Measurements from ENCODE around the gene DEFB112.

Gene DEFB112

GRCh38 chr6:50049829-50050228 lies at the start of gene DEFB112:
Gene DEFB112 (minus strand): TSS chr6:50049929. CDS start chr6:50049869, 60 bp downstream.
- no peak for DNase-seq (ENCODE audit: low read depth)

GRCh38 chr6:50098641-50098993 lies 48.9 kb upstream of the DEFB112 start:
- DNase-seq (ENCODE audit: low read depth): no peak

- DNase-seq (ENCODE audit: low read depth): no peak
These were observed 48.4 kb upstream of the DEFB112 start for GRCh38 chr6:50097966-50098640.

DNA sequence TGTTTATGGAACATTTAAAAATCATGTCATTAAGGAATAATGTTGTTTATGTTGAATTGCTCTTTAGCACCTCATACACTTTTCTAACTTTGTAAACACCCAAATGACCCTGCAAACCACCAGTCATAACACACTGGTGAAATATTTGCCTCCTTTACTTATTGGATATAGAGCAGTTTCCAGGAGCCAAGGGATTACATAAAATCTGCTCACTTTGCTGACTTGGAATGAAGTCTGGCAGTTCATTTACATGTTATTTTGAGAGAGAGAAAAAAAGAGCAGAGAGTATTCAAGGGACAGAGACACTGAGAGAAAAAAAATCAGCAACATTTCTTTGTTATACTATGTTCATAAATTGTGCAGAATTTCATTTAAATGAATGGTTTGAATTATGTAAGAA lies 46.6 kb upstream of the DEFB112 start:
- DNase-seq (ENCODE audit: low read depth): no peak

DNA sequence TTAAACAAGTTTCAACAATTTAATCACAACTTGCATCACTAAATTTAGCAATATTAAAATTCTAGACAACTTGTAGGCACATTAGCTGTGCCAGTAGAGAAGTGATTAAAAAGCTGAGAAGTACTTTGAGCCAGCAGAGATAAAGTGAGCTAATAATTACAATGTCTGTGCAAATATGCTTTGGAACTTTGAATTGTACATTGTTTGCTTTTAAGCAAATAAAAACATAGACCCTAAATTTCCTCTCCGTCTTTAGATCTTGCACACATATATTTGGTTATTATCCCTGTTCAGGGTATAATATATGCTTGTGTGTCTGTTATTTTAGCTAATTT lies 44.2 kb upstream of the DEFB112 start:
- no peak for DNase-seq (ENCODE audit: low read depth)

DNA sequence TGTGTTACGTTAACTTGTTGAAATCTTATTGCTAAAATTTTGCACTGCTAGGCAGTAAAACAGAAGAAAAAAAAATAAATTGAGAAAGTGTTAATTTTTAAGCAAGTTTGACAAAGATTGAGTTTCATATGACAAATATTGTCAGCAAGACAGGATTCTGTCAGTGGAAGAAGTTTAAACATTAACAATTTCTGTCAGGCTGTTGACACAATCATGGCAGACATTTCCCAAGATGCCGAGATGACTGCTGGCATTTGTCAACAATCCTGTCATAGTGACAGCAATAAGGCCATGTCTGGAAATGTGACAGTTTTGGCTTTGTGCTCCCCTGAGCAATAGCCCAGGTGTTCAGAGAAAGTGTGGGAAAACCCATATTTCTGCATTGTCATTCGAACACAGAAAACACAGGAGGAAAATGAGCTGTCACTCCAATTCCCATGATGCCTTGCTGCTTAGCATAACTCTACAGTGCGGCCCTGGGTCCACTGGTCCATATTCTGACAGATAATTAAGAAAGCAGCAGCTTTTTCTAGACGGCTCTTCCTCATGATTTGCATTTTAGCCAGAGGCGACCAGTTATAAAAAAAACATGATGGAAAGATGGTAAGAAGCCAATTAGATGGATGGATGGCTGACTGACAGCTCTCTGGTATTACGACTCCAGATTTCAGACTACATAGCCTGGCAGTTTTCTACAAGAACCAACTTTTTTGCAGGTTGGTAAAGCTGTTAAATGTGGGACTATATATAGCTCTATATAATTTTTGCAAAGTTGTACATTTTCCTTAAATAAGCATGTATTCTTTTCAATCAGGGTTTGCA lies 43.6 kb upstream of the DEFB112 start:
- no peak for DNase-seq (ENCODE audit: low read depth)

GRCh38 chr6:50091641-50092040 lies 41.9 kb upstream of the DEFB112 start:
- DNase-seq (ENCODE audit: low read depth): no peak

- no peak for DNase-seq (ENCODE audit: low read depth)
These were observed 40.2 kb upstream of the DEFB112 start for GRCh38 chr6:50089911-50090310.

DNA sequence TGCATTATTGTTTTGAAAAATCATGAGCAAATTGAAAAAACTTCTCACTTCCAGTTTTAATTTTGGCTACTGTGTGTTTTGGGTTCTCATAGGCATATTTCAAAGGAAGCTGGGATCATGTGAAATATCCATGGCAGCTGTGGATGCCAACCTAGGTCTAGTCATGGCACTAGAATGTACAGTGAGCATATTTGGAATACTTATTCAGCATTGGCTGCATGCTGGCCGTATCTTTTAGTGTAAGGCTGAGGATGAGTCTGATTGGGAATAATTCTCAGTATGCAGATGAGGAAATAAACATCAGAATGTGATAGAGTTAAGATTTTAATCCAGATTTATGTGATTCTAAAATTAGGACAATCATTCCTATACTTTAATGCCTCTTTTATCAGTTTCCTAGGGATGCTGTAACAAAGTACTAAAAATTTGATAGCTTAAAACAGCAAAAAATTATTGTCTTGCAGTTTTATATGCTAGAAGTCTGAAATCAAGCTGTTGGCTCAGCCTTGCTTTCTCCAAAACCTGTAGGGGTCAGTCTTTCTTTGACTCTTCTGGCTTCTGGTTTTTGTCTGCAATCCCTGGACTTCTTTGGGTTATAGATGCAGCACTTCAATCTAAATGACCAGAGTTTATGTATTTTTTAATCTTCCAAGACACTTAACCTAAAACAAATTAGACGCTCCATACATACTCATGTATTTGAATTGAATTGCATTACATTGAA lies 37.7 kb upstream of the DEFB112 start:
- DNase-seq (ENCODE audit: low read depth): no peak

GRCh38 chr6:50077385-50077784 lies 27.7 kb upstream of the DEFB112 start:
- no peak for DNase-seq (ENCODE audit: low read depth)

DNA sequence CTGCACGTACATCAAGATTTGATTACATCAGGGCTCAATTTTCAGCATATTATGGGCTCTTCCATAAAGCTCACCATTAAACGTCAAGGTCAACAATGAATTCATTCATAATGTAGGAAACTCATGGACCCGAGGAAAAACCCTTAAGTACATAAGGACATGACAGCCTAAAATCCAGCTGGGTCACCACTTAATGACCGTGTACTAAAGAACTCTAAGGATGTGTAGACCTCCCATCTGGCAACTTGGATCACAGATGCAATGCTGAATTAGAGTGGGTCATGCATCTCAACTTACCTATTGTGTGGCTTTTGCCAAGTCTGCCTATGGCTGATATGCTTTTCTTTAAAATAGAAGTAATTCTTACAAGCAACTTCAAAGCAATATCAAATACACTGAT lies 26.7 kb upstream of the DEFB112 start:
- DNase-seq (ENCODE audit: low read depth): no peak

GRCh38 chr6:50071921-50072320 lies 22.2 kb upstream of the DEFB112 start:
- no peak for DNase-seq (ENCODE audit: low read depth)

DNA sequence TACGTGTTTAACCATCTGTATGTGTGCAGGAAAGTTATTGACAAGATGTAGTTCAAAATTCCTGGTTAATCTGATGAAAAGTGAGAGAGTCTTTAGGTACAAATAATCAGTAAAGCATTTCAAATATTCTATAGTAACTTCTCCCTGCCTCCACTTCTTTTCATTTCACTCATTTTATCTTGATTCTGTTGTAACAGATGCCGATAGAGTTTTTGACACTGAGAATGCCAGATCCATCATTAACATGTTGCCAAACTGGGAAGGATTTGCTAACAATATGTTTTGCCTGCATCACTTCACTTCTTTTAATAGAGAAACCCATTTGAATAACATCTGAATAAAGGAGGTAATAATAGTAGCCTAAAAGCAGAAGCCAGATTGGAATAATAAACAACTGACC lies 20.4 kb upstream of the DEFB112 start:
- no peak for DNase-seq (ENCODE audit: low read depth)

GRCh38 chr6:50062051-50062450 lies 12.3 kb upstream of the DEFB112 start:
- DNase-seq (ENCODE audit: low read depth): no peak

DNA sequence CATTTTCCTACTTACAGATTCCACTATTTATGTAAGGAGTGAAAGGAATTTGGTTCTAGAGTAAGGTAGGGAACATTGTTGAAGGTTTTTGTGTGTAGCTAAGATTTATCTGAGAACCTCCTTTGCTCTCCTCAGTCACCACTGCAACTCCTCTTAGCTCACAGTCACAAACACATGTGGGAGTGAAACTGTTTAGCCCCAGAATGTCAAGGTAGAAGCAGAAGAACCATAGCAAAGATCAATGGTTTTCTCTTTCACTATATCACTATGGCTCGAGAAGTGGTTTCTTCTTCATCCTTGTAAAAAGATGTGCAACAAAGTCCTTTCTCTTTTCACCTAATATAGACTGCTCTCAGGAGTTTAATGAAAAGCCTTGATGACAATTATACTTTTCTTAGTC lies 6.5 kb upstream of the DEFB112 start:
- no peak for DNase-seq (ENCODE audit: low read depth)

GRCh38 chr6:50047026-50047425 lies 2.7 kb downstream of the DEFB112 start:
- DNase-seq (ENCODE audit: low read depth): no peak

DNA sequence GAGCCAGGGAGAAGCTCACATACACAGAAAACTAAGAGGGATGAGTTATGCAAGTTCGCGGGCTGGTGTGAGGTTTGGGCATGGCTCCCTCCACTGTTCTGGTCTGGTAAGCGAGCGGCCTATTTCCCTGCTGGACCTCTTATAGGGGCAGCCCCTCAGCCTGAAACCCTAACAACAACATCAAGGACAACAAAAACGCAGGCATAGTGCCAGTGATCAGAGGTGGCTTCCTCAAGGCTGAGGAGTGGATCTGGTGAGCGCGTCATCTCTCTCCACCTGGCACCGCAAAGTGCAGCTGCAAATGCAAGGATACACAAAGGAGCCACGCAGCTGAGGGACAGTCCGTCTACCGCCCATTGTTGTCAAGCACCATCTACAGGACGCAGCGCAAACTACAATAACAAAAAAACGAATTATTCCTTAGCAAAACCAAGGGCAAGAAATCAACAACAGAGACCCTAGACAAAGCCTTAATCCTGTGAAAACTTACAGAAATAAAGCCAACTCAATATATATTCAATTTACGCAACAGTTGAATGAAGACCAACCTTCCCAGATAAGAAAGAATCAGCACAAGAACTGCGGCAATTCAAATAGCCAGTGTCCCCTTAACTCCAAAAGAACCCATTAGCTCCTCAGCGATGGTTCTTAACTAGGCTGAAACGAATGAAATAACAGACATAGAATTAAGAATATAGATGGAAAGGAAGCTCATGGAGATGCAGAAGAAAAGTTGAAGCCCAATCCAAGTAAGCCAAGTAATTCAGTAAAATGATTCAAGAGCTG lies 18.8 kb downstream of the DEFB112 start:
- DNase-seq (ENCODE audit: low read depth): no peak

- no peak for DNase-seq (ENCODE audit: low read depth)
These were observed 19.4 kb downstream of the DEFB112 start for GRCh38 chr6:50030350-50030749.

DNA sequence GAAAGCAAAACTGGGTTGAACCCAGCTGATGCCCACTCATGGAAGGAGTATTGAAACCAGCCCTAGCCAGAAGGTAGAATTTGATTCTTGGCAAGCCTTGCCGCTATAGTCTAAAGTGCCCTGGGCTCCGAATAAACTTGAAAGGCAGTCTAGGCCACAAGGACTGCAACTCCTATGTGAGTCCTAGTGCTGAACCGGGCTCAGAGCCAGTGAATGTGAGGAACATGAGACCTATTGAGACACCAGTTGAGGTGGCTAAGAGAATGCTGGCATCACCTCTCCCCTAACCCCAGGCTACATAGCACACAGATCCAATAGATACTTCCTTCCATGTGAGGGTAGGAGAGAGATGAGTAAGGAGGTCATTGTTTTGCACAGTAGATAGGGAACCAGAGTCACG lies 24.5 kb downstream of the DEFB112 start:
- no peak for DNase-seq (ENCODE audit: low read depth)

GRCh38 chr6:50021894-50022293 lies 27.8 kb downstream of the DEFB112 start, which contains the start of gene DEFB110:
Gene DEFB110 (minus strand): TSS chr6:50021994. CDS start chr6:50021935, 59 bp downstream.
- DNase-seq (ENCODE audit: low read depth): no peak

- no peak for DNase-seq (ENCODE audit: low read depth)
These were observed 41.9 kb downstream of the DEFB112 start for GRCh38 chr6:50007819-50008218.

DNA sequence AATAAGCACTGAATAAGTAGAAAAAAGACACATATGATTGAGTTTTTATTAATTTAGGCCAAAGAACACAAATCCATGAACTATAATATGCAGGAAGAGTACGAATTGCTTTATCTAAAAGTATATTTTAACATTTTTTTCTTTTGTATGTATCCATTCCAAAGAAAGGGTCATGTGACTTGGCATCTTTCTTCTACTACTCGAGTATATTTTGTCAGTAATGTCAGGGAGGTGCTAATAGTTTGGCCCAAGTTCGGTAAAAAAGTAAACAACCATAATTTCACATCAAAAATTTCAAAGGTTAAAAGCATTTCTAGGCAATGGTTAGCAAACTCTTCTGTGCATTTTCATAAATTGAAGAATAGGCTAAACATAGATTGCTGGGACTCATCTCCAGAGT lies 46.6 kb downstream of the DEFB112 start:
- DNase-seq (ENCODE audit: low read depth): no peak
